Stimulated activated CD4-positive, alpha-beta T cell treated with anti-CD3 and anti-CD28 coated beads, Interleukin-15, amount 100 ng/mL, for 48 hours (primary cell): ENCODE data around the gene SESN2.
"Not testable (repeated sequence)": the region's sequence is repeated elsewhere in the genome, so short reads cannot be mapped to it uniquely, and the experiment has no call there.

Experiments
- DNase-seq, 2 donors: peaks; one replicate each; pipeline ENCODE4 v3.0.0-alpha.2; 2020; ENCODE audit warnings: low read depth in 2 of 2

Gene SESN2

GRCh38 chr1:28288487-28288886 is 29.2 kb downstream of the SESN2 start:
- no peak for DNase-seq

- no peak for DNase-seq
These were observed 31.5 kb downstream of the SESN2 start for GRCh38 chr1:28290851-28291250.

DNA sequence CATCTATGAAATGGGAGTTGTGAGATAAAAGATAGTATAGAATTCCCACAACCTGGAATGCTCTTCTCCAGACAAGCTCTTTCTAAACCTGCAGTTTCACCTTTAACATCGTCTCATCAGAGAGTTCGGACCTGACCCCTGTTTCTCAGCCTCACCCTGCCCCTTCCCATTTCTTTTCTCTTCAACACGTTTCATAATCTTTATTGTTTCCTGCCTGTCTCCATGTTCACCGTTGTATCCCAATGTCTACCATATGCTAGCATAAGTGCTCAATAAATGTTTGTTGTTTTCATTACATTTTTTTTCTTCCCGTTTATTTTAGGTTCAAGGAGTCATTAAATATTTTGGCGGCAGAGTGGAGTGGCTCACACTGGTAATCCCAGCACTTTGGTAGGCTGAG is 32.4 kb downstream of the SESN2 start:
- DNase-seq, result no peak

- no peak for DNase-seq
These were observed 36.6 kb downstream of the SESN2 start for GRCh38 chr1:28295936-28296335.

DNA sequence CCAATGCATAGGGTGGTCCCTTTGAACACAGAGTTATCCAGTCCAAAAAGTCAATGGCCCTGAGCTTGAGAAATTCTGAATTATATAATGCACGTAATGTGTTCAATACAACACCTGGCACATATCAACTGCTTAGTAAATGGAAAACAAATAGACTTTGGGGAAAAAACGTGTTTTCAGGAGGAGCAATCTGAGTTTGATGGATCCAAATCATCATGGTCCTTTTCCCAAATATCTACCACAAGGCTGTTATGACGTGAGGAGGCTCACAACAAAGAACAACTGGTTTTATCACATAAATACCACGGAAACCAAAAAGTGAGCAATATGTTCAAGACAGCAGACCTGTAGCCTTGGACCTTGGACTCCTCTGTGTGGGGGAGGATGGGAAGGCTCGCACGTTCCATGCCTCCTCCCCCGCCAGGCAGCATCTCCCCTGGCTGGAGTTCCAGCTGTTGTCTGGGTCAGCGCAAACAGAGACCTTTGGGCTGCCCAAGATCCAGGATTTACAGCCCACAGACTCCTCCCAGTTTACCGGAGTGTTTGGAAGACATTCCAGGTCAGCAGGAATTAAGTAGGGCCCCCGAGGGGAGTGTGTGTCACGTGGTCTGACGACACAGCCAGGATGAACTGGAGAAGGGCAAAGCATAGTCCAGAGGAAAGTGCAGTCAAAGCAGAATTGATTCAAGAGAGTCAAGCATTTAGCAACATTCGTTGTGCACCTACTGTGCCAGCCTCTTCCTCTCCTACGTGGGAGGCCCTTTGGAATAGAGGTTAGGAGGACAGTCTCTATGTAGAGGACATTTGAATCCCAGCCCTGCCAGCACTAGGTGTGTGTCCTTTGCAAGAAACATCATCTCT is 37.3 kb downstream of the SESN2 start:
- DNase-seq, result no peak

DNA sequence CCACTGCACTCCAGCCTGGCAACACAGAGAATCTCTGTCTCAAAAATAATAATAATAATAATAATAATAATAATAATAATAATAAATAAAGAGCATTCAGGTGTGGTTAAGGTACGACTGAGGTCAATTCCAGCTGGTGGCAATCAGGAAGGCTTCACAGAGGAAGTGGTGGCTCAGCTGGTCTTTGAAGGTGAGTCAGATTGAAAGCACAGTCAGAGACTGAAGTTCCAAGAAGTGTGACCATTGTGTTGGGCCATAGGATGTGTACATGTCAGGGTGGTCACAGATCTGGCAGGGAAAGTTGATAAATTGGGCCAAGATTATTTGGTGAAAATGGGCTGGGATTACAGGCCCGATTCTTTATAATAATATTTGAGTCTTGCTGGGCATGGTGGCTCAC is 38.5 kb downstream of the SESN2 start:
- no peak for DNase-seq

- no peak for DNase-seq
These were observed 39.1 kb downstream of the SESN2 start for GRCh38 chr1:28298438-28298837.

DNA sequence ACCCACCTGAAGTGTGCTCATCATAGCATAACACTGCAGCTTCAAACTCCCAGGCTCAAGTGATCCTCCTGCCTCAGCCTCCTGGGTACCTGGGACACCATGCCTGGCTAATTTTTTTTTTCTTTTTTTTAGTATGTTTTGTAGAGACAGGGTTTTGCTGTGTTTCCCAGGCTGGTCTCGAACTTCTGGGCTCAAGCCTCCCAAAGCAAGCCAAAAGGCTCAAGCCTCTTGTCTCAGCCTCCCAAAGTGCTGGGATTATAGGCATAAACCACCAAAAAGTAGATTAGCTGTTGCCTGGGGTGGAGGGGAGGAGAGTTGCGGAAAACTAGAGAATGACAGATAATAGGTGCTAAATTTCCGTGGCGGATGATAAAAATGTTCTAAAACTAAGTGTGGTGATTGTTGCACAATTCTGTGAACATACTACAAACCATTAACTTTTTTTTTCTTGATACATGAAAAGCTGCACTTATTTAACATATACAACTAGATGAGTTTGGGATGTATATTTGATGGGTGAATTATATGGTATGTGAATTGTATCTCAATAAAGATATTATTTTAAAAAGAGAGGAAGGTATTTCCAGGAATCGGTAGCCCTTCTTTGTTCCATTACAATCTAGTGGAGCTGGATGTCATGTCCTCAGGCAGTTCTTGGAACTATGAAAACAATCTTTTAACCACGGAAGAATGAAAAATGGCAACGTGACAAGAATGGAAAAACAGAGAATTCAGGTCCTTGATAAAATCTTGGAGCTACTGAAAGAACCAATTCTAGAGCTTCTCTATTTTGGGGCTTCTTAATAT is 42.3 kb downstream of the SESN2 start:
- no peak for DNase-seq

DNA sequence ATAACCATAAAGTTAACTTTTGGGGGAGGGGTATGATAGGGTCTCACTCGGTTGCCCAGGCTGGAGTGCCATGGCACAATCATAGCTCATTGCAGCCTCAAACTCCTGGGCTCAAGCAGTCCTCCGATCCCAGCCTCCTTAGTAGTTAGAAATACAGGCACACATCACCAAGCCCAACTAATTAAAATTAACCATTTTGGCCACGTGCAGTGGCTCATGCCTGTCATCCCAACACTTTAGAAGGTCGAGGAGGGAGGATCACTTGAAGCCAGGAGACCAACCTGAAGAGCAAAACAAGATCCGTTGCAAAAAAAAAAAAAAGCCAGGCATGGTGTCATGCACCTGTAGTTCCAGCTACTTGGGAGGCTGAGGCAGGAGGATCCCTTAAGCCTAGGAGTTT is 42.9 kb downstream of the SESN2 start:
- no peak for DNase-seq

DNA sequence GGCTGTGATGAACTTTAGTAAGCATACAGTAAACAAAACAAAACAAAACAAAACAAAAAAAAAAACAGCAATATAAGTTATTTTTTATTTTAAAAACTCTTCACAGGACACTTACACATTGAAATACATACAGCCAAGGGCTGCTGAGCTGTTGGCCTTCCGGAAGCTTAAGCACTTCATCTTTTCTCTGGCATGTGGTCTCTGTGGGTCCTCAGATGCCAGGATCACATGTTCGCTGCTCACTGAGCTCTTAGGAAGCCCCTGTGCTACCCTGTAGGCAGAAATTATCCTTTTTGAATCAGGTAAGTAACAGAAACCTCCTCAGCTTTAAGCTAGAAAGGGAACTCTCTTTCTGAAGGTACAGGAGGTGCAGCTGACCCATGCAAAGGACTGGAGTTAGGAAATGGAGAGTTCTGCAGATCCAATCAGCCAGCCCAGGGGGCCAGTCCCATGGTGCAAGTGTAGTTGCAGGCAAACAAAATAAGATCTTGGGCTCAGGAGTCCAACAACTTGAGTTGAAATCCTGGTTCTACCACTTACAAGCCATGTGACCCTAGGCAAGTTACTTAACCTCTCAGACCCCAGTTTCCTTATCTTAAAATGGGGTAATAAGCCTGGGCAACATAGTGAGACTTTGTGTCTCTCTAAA is 47.1 kb downstream of the SESN2 start:
- no peak for DNase-seq

GRCh38 chr1:28308750-28309149 is 49.4 kb downstream of the SESN2 start:
- DNase-seq, result no peak

DNA sequence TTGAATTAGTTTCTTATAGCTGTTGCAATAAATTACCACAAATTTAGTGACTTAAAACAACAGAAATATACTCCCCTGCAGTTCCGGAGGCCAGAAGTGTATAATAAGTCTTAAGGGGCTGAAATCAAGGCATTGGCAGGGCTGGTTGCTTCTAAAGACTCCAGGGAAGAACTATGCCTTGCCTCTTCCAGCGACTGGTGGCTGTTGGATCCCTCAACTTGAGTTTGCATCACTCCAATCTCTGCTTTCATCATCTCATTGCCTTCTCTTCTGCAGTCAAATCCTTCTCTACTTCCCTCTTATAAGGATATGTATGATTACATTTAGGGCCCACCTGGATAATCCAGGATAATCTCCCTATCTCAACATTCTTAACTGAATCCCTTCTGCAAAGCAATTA is 50.4 kb downstream of the SESN2 start:
- DNase-seq, result no peak

- no peak for DNase-seq
These were observed 54.6 kb downstream of the SESN2 start for GRCh38 chr1:28313702-28314546.

DNA sequence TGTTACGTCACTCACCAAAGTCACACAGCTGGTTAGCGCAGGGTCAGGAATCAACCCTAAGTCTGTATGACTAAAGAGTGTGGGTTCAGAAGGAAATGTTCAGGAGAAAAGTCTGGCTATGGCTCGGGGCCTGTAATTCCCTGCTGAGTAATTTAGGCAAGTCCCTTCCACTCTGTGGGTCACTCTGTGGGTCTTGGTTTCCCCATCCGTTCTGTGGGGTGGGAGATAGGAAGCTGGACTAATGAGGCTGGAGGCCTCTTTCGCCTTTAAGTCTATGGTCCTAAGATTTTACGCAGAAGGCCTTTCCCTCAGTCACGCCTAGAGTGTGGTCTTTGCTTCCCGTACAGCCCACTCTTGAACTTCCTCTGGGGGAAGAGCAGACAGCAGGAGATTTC is 55.2 kb downstream of the SESN2 start:
- no peak for DNase-seq

GRCh38 chr1:28317014-28317413 is 57.7 kb downstream of the SESN2 start:
- DNase-seq, result no peak

GRCh38 chr1:28322194-28322593 is 62.9 kb downstream of the SESN2 start:
- no peak for DNase-seq

DNA sequence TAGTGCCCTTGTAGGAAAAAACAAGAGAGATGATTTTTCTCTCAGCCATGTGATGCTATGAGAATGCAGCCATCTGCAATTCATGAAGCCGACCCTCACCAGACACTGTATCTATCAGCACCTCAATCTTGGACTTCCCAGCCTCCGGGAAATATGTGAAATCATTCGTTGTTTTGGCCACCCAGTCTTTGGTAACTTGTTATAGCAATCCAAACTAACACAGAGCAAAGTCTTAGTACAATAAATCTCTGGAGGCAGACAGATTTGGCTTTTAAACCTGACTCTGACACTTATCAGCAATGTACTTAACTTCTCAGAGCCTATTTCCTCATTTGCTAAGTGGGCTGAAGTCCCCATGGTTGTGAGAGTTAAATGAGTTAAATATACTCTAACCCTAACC is 64.4 kb downstream of the SESN2 start:
- DNase-seq, result no peak

DNA sequence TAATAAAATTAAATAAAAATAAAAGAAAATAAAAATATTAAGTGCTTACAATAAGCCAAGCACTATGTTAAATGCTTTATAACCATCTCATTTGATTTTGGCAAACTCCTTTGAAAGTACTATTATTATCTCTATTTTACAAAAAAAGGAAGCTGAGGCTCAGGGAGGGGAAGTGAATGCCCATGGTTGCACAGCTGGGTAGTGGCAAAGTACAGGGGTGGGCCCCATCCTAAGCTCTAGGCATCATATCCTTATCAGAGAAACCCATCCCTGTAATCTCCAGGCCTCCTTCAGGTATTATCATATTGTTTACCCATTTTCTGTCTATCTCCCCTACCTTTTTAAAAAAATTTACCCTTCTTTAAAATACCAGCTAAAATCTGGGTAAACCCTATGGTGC is 67.2 kb downstream of the SESN2 start:
- no peak for DNase-seq

GRCh38 chr1:28326984-28327383 is 67.7 kb downstream of the SESN2 start:
- DNase-seq, result no peak

DNA sequence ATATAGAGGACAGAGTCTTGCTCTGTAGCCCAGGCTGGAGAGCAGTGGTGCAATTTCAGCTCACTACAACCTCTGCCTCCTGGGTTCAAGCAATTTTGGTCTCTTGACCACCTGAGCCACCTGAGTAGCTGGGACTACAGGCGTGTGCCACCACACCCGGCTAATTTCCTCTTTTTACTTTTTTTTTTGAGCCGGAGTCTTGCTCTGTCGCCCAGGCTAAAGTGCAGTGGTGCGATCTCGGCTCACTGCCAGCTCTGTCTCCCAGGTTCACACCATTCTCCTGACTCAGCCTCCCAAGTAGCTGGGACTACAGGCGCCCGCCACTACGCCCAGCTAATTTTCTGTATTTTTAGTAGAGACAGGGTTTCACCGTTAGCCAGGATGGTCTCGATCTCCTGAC is 68.1 kb downstream of the SESN2 start:
- not testable (repeated sequence) for DNase-seq

GRCh38 chr1:28328228-28328648 is 68.9 kb downstream of the SESN2 start:
- no peak for DNase-seq
